Choroid plexus epithelial cell (primary cell): ENCODE measurements around the gene ZCCHC7.

Experiments
- DNase-seq: peaks from one replicate; pipeline ENCODE4 v3.0.0-alpha.2; 2010; ENCODE audit warnings: low read depth
- H3K4me3 ChIP-seq: 2 replicates; pipeline ENCODE4 v1.5.1; 2011; ENCODE audit warnings: low read depth, mild to moderate bottlenecking, control low read depth, low read length, moderate library complexity
- CTCF ChIP-seq: conservative IDR thresholded peaks from 2 replicates; pipeline ENCODE4 v1.5.1; 2011; ENCODE audit warnings: low read depth, mild to moderate bottlenecking, control low read depth, inconsistent platforms, low read length, moderate library complexity

Gene ZCCHC7

GRCh38 chr9:37345038-37345437, 224.7 kb downstream of the ZCCHC7 start:
- no peak for DNase-seq
- no peak for TF ChIP-seq CTCF
- H3K4me3 ChIP-seq = no peak overlapping the region

DNA sequence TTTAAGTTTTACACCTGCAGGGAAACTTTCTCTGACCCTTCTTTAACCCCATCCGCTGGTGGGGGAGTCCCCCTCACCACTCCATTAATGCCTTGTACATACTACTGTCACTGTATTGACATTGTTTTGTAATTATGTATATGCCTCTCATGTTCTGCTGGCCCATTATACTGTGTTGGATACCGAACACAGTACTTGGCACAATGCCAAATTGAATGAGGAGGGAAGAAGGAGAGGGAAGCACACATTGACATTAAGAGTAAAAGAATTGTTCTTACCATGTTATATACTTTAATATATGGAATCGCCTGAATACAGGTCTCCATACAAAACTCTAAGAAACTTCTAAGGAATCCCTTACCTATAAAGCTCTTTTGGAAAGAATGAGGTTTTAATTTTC, 228.5 kb downstream of the ZCCHC7 start:
- DNase-seq = no peak
- no peak for TF ChIP-seq CTCF
- H3K4me3 ChIP-seq = no peak overlapping the region

DNA sequence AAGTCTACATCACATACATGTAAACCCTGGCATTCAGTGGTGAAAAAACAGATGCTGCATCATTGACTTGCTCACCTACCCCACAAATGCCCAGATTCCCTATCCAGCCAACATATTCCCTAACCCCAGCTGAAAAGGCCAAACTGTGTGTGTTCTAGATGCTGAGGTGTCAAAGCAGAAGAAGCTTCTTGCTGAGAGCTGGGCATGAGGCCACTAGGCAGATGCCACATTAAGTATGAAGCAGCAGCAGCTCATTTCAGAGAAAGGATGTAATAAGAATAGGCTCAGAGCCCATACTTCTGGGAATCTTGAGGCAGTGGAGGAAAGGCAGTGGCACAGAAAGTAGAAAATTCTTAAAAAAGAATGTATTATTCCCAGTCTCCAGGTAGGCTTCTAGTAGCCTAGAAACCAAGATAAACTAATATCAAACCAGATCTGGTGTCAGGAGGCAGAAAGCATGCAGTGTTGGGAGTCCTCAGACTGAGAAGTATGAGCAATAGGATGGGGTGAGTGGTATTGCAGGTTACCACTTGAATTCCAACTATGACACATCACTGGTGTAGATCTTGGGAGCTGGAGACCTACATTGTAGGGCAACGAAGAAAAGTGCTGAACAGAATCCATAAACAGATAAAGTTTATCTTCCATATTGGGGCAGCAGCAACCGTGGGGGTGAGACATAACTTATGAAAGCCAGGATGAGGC, 230.3 kb downstream of the ZCCHC7 start:
- peak; percentile 71 for DNase-seq
- no peak overlapping the region for H3K4me3 ChIP-seq
- no peak for TF ChIP-seq CTCF

GRCh38 chr9:37353791-37354190, 233.4 kb downstream of the ZCCHC7 start:
- no peak overlapping the region for H3K4me3 ChIP-seq
- no peak for DNase-seq
- TF ChIP-seq CTCF = no peak

DNA sequence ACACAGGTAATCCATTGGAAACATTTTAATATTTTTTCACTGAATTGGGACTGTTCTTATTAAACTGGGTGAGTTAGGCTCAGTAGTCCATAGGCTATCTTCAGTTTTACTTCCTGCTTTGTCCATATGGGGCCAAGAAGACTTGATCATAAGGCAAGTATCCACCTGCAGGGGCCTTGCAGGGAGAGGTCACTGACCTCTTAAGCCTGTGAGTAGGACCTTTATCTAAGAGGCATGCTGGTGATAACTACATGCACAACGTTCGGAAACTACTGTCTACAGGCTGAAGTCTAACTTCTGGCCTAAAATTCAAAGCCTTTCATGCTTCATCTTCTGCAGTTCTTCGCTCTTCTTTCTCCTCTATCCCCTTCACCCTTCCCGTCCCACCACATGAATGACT, 242.1 kb downstream of the ZCCHC7 start:
- TF ChIP-seq CTCF = no peak
- no peak for DNase-seq
- no peak overlapping the region for H3K4me3 ChIP-seq

GRCh38 chr9:37363124-37363523, 242.8 kb downstream of the ZCCHC7 start:
- DNase-seq = no peak
- TF ChIP-seq CTCF = no peak
- no peak overlapping the region for H3K4me3 ChIP-seq

DNA sequence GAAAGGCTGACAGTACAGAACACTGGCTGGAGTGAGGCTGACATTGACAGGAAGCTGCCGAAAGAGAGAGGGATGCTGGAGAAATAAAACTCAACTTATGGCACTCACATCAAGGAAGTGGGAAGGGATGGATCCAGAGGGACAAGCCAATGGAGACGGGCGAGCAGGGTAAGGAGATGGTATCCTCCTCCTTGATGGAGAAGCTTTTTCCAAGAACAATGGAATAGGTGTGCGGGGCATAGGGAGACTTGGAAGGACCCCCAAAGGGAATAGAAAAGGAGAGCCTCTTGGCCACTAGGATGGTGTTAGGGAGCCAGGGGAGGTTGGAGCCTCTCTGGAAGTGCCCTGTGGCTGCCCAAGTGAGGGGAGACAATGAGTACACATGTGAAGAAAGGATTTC, 243.8 kb downstream of the ZCCHC7 start:
- H3K4me3 ChIP-seq = no peak overlapping the region
- no peak for TF ChIP-seq CTCF
- DNase-seq = no peak
